T-helper 2 cell treated with Interferon-gamma antibody and Interleukin-4, amounts not matched to agents 100 ng/mL and 5 ng/mL, for 36 hours (primary cell): ENCODE results near the gene DIS3L2. TPM values are rescaled to one million over a fixed set of nuclear protein-coding genes. Genes with fewer than 3 reads are reported as not detected.

ENCODE experiments used
- intact Hi-C: fragments of 100-400 bp; cut with micrococcal nuclease; formaldehyde crosslinking; loops from one replicate; pipeline ENCODE4 v1.15.1; 2023
- total RNA-seq: library from RNA; stranded (reverse); gene quantifications from 2 replicates; pipeline ENCODE4 v1.2.3, GENCODE V29; 2022

The DIS3L2 gene
- total RNA-seq, 1 donor from 2014 or later = 43.7 TPM

DNA sequence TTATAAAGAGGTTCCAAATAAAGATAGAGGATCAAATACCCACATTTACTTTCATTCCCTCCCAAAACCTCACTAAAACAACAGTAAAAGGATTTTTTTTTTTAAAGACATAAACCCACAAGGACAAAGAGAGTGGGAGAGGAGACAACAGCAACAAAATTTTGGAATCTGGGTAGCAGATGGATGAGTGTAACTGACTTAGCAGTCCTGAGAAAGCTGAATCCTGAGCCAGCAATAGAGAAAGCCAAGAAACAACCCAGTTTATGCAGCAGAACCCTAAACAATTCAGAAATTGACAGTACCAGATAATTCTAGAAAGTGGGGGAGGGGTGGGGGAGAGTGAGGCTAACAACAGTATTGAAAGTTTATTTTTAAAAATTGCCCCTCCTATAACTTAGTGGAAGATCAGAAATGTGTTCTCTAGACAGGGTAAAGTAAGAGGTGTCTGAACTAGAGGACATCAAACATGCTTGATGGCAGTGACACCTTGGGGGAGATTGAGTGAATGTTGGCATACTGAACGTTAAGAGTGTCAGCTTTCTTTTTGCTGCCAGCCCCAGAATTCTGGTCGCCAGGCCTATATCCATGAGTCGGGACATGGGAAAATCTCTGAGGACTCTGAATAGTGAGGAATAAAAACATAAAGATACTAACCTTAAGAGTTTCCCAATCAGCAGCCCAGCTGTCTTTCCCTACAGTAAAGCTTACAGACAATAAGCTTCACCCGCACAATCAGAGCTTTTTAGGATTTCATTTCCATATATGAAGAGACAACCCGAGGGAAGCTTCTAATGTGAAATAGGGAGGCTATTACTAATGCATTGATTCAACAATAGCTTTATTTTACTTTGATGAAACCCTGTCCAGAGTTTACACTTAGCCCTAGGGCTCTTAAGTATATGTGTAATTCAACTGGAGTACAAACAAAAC is 289.0 kb downstream of the DIS3L2 start:
- intact Hi-C loops = no loop called here

DNA sequence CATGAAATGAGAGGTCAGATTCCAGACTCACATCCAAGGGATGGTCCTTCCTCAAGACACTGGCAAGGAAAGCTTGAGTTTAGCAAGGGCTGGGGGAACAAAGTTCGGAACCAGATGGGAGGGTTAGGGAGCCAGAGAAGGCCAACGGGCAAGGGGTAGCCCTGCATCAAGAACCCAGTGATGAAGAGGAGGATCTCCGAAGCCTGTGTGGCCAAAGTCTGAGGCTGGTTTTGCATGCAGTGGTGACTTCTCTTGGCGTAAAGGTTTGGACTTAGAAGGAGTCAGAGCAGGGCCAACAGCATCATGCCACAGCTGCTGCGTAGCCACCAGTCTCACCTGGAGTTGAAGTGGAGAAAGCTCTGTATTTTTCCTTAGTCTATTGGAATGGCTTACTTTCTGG is 293.5 kb downstream of the DIS3L2 start:
- intact Hi-C loops = no loop called here

DNA sequence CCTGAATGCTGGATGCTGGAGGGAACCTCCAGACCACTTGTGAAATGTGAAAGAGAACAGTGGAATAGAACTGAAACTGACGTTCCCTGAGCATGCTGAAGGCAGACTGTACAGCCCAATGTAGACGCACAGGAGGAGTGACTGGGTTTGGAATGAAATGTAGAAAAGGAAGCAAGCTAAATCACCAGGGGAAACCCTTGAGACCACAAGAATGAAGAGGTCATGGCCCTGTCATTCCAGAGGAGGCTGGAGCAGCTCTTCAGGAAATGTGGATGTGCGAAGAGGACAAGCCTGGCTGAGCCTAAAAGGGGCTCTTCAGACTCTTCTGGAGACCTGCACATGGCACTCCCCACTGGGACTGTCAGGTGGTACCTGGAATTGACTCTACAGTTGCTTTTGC is 298.6 kb downstream of the DIS3L2 start:
- intact Hi-C loops = no loop called here

DNA sequence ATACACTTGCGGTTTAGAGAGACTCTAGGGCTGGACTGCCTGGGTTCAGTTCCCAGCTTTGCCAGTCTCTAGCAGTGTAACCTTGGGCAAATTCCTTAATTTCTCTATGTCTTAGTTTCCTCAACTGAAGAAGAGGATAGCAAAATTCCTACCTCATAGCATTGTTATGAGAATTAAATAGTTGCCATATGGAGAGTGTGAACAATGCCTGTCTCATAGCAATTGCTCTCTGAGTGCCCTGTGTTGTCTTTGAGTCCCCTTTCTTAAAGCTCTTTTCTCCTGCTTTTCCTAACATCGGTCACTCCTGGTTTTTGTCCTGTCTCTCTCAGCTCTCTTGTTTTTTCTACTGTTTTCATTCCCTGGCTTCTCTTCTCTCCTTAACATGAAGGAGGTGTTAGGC is 300.3 kb downstream of the DIS3L2 start:
- intact Hi-C loops = no loop called here

DNA sequence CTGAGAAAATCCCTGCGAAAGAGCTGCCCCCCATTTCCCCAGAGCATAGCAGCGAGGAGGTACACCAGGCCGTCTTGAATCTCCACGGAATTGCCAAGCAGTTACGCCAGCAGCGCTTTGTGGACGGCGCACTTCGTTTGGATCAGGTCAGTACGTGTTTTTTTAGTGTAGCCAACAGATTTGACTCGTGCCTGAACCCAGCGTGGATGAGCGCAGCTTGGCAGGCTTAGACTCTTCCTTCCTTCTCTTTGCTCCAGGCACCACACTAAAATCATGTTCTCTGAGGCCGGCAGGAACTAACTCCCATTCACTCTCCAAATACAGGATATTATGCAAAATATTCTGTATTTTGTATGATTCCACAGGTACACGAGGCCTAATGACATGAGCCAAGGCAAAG is 301.8 kb downstream of the DIS3L2 start:
- intact Hi-C loops = no loop called here

DNA sequence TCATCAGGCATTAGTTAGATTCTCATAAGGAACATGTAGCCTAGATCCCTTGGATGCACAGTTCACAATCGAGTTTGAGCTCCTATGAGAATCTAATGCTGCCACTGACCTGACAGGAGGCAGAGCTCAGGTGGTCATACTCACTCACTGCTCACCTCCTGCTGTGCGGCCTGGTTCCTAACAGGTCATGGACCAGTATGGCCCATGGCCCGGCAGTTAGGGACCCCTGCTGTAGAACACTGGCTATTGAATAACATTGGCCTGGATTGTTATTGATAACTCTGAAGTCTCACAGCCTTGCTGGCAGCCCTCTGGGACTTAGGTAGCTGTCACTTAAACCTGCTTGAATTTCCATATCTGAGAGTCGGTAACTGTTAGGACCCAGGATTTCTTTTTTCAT is 302.6 kb downstream of the DIS3L2 start:
- intact Hi-C loops = no loop called here

DNA sequence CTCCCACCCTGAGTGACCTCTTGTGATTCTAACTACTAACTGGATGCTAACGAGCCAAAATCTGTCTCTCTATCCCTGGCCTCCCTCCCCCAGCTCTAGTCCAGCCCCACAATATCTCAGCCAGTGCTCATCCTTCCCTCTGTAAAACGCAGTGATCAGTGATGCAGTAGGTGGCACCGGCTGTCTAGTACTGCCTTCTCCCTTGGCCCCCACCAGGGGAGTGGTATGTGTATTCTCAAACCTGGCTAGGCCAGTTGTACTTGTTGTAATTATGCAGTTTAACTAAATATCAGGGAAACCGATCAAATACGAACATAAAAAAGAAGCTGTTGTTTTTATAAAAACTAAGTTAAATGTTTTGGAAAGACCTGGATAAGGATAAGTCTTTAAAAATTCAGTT is 303.8 kb downstream of the DIS3L2 start:
- intact Hi-C loops = no loop called here

DNA sequence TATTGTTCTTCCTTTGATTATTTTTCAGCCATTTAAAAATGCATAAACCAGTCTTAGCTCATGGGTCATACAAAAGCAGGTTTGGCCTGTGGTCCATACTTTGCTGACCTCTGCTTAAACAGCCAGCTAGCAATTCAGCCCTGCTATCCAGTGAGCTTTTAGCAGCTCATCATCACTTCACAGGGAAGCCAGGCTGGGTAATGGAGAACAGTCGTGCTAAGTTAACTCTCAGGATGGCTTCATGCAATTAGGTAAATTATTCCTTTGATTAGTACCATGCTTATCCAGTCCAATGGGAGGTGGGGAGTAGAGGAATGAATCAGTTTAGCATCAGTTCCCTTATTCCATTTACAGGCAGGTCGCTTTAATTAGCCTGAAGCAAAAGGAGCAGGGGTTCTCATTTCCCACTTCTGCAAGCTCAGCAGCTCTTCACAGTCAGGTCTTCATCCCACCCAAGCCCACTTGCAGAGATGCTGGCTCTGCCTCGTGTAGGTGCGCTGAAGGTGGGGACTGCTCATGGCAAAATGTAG is 307.2 kb downstream of the DIS3L2 start:
- intact Hi-C loops = no loop called here

DNA sequence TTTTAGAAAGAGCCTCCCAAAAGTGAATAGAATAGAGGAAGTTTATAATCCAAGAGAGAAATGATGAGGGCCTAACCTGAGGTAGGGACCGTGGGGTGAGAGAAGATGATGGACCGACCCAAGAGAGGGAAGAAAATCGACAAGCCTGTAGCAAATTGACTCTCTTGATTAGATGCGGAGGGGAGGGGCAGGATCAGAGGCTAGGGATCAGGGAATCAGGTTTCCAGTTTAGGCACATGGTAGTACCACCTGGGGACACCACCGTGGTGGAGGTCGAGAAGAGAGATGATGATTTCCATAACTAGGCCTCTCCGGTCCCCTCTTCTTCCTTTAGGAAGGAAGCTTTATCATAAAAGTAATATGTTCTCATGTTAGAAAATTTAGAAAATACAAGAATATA is 308.4 kb downstream of the DIS3L2 start:
- intact Hi-C loops = no loop called here

DNA sequence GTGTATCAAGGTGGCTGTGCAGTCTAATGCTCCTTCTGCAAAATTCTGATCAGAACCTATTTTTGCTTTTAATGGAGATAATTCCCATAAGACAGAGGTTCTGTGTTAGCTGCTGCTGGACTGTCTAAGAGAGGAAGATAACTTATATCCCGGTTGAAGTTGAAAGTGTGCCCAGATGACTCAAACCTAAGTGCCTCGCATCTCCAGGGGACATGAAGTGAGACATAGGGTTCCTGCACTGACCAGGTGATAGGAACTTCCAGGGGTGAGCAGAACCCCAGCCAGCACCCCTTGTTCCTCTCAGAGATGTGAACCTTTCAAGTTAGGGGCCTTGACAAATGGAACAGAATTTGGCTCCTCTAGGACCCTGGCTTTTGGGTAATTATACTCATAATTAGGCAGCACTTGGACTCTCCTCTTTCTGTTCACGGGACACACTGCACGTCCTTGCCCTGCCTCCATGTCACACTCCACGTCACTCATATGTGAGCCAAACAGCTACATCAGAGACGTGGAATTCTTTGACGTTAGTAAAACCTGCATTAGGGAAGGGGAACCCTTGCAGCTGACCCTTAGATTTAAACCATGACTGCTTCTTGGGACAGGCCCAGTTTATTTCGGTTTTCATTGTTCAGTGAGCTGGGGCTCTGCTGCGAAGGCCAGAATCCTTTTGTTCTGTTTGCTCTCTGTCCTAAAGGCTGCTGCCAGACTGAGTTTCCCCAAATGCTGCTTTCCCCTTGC is 312.6 kb downstream of the DIS3L2 start:
- intact Hi-C loops = no loop called here

DNA sequence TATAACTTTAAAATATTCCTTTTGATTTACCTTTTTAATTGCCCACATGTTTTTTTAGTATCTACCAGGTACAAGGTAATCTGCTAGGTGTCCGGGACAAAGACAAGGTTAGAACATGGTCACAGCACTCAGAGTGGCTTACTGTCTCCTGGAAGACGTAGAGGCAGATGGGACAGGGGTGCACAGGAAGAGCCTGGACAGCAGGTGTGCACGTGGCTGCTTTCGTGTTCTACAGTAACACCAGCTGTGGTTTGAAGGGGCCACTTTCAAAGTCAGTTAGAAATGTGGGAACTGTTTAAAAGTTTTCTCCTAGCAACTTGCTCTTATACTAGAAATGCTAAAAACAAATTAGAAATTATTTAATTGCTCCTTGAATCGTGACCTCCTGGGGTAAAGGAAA is 314.2 kb downstream of the DIS3L2 start:
- intact Hi-C loops = no loop called here

DNA sequence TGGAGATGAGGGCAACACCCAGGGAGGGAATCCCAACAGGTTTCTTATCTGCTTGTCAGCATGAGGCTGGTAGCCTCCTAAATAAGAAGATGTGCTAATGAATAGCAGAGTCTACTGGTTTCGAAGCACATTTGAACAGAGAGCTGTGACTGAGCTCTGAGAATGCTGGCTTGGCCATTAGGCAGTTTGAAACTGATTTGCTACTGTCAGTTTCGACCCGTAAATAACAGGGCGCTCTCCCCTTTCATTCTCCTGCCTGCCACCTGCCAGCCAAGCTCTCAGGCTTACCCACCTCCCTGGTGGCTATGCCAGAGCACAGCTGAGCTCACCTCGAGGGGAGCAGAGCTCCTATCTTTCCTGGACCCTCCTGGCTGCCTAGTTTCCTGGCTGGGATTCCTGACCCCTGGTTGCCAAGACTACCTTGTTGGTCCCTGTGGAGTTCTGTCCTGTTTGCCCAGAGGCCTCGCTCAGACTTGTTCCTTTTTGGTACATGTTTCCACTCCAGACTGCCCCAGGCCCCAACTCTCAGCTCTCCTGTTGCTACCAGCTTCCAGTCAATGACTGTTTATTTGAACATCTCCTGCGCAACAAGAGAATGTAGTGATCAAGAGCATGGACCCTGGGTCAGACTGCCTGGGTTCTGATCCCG is 314.7 kb downstream of the DIS3L2 start:
- intact Hi-C loops = no loop called here

DNA sequence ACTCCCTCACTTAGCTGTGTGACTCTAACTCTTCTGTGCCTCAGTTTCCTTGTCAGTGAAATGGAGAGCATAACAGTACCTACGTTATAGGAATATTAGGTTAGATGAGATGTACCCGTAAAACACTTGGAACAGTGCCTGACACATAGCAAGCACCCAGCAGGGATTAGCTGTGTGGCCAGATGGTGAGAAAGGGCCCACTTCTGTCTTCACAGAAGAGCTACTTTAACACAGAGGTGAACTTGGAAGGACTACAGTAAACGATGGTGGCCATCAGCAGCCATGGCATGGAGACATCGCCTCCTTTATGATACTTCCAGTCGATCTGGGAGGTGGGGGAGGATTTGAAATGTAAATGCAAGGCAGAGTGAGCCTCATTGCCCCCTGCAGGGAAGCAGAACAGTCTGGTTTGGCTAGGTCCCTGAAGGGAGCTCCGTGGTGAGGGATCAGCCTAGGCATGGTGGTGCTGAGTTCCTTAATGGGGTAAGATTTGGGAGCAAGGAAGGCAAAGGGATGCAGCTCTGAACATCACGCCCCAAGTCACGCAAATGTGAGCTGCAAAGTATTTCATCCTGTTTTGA is 315.3 kb downstream of the DIS3L2 start:
- intact Hi-C loops = no loop called here

DNA sequence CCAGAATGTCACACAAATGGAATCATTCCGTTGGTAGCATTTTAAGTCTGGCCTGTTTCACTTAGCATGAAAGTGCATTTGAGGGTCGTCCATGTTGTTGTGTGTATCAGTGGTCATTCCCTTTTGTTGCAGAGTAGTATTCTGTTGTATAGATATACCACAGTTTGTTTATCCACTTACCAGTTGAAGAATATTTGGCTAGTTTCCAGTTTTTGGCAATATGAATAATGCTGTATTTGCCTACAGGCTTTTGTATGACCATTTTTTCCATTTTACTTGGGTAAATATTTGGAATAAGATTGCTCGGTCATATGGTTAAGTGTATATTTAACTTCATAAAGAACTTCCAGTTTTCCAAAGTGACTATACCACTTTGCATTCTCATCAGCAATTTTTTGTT is 317.0 kb downstream of the DIS3L2 start:
- intact Hi-C loops = no loop called here

DNA sequence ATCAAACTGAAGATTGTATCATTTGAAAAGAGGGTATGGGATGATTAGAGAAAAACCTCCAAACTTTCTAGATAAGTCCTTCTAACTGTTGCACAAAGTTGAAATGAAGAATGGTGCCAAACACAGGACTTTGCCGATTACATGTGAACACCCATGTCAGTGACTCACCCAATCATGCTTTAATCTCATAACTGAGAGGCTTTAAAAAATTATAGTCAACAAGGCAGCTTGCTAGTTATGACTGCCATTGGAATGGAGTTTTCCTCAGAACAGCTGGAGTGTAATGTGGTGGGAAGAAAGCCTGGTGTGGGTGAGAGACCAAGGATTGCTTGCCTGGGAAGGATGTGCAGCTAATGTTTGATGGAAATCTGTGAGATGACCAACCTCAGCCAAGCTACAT is 318.8 kb downstream of the DIS3L2 start:
- intact Hi-C loops = no loop called here

DNA sequence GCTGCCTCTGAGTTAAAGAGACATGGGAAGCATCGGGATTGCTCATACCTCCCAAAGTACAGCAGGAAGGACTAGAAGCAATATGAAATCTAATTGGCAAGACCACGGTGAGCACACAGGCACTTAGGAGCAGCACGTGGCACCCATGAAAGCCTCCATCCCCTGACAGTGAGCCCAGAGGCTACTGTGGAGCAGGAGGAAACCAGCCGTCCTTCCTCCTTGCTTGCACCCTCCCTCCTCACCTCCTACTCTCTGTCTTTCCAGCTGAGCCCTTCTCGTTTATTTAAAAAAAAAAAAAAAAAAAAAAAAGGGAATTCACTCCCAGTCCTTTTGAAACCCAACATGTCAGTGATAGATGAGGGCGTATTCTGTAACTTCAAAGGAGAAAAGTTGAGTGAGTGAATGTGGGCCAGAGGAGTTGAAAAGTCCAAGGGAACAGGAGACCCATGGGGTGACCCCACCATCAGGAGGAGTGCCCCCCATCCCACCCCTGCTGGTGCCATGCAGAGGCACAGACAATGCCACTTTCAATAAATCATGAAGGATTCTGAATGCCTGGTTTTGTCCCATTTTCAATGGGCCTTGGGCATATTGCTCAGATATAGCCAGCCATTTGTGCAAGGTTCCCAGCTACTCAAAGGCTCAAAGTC is 320.5 kb downstream of the DIS3L2 start:
- intact Hi-C loops = no loop called here

DNA sequence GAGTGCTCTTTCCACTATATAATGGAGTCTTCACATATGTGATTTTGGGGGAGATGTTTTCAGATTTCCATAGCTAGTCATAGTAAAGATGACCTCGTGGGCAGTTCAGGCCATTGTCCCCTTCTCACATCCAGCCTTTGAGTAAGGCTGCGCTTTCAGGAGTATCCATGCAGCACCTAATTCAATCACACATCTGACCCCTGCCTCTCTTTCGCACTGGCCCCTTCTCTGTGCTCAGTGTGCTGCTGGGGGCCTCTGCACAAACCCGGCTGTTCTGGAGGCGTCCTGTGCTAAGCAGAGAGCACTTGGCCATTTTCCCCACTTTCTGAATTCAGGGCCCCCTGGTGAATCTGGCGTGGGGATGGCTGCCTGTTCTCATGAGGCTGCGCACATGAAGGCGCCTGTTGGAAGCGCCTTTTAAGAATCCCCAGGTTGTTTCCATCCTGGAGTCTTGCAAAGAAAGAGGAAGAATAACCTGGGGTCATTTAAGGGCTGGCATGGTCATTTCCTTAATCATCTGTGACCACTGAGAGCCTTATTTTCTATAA is 321.1 kb downstream of the DIS3L2 start:
- intact Hi-C loops = no loop called here

DNA sequence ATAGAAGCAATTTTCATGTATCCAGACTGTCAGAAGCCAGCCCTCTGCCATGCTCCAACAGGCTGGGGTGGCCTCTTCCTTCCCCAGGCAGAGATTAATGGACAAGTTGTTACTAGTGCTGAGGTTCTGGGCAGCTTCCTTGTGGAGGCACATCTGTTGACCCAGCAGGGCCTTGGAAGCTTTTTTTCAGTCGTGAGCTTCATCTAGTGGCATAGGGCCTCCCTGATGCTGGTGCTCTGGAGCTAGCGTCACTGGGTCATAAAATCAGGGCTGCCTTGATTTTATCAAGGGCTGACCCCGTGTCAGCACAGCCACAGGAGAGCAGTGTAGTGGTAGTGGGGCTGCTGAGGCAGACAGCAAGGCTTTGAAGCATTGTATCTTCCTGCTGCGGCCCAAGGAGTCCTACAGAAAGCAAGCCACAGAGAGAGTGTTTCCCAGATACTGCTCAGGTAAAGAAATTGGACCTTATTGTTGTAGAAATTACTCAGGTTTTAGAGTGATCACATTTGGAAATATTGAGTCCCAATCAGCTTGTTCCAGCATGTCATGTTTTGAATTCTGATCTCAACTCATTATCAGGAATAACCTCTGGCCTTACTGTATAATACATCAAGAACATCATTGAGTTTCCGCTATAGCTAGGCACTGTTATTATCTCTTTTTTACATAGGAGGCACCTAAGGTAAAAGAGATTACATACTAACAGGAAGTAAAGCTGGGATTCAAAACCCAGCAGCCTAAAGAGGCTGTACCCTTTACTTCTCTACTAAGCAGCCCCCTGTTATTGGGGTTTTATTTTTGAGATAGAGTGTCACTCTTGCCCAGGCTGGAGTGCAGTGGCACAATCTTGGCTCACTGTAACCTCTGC is 324.7 kb downstream of the DIS3L2 start:
- intact Hi-C loops = no loop called here

DNA sequence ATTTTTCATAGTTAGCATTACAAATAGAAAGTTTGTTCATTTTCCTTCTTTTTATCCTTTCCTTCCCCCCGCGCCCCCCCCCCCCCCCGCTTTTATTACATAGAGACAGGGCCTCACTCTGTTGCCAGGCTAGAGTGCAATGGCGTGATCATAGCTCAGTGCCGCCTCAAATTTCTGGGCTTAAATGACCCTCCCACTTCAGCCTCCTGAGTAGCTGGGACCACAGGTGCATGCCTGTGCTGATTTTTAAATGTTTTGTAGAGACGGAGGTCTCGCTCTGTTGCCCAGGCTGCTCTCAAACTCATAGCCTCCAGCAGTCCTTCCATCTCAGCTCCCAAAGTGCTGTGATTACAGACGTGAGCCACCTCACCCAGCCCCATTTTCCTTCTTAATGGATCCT is 325.8 kb downstream of the DIS3L2 start:
- intact Hi-C loops = no loop called here
